ENCODE results near the gene LDB3. TPM values are rescaled to one million over a fixed set of nuclear protein-coding genes. Genes with fewer than 3 reads are reported as not detected.

LDB3 gene
- total RNA-seq, 2 donors from 2014 or later = not detected

DNA sequence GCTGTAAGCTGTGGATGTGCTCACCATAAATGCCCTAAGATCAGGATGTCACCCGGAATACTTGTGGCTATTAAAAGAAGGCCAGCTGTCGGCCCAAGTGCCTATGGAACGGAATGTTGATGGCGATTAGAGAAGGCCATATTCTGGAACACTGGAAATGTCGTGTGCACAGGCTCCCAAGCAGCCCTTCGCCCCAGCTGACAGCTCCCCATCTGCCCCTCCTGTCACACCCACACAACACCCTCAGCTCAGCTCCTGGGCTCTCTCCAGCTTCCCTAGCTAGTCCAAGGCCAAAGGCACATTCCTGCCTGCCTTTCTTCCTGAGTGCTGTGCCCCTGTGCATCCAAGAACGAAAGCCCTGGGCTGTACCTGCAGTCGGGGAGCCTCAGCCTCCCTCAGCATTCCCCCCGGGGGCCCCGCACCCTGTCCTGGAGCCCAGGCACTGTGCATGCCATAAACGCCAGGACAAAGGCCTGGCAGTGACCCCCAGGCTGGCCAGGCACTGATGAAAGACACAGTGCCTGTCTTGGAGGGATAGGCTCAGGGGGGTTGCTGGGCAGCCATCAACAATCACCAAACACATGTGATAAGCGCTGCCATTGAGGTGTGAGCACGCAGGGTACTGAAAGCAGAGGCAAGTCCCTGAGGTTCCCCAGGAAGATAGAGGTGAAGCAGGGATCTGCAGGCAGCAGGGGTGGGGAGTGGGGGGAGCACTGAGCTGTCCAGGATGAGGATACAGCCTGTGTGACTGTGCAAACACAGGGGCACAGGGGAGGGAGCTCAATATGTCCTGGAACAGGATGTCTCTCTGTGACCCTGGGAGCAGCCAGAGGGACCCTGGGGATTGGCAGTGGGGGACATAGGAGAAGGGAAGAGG is 3.7 kb upstream of the LDB3 start:
- H3K4me3 Mint-ChIP-seq = no peak overlapping the region
- ATAC-seq = no peak
- DNase-seq (ENCODE audit: low spot score) = no peak
- H3K27me3 Mint-ChIP-seq = no peaks in the 10 kb centered on the region
- no peaks in the 10 kb centered on the region for H3K4me1 Mint-ChIP-seq (ENCODE audit: low read depth in 2 of 2)
- H3K9me3 Mint-ChIP-seq = no peaks in the 10 kb centered on the region
- H3K36me3 Mint-ChIP-seq = no peaks in the 10 kb centered on the region
- no peak overlapping the region for H3K27ac Mint-ChIP-seq

DNA sequence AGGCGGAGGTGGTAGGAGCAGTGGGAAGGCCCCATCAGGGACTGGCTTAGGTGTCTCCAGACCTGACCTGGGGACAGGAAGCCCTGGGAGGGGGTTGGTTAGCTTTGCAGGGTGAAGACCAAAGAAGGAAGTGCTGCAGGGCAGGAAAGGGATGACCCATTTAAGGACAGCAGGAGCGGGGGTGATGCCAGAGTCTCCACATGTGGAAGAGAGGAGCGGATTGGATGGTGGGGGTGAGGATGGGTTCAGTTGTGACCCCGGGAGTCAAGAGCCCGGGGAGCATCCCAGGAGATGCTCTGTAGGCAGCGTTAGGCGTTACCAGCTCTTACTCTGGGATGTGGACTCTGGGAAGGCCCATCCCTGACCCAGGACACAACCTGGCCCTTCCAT is 3.1 kb upstream of the LDB3 start:
- no peaks in the 10 kb centered on the region for H3K27me3 Mint-ChIP-seq
- no peak overlapping the region for H3K4me3 Mint-ChIP-seq
- no peaks in the 10 kb centered on the region for H3K9me3 Mint-ChIP-seq
- DNase-seq (ENCODE audit: low spot score) (no peak), ATAC-seq (no peak)
- H3K27ac Mint-ChIP-seq = no peak overlapping the region
- H3K36me3 Mint-ChIP-seq = no peaks in the 10 kb centered on the region
- no peaks in the 10 kb centered on the region for H3K4me1 Mint-ChIP-seq (ENCODE audit: low read depth in 2 of 2)

DNA sequence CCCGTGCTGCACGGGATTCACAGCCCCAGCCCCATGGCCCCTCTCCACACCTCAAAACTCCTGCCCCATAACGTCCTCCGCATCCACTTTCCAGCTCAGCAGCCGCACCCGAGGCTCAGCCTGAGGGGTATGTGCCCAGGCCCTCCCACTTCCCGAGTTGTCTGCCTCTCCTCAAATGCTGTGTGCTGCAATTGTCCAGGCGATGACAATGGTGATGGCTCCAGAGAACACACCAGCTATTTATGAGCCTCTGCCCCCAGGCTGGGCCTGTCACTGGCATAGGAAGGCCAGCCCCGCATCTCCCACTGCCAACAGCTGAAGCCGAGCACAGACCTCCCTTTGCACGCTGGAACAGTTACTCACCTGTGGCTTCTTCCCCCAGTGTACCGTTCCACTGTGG is 2.4 kb upstream of the LDB3 start:
- no peak for ATAC-seq
- Mint-ChIP-seq H3K36me3 (no peaks in the 10 kb centered on the region), H3K4me3 (no peak overlapping the region), H3K9me3 (no peaks in the 10 kb centered on the region), H3K27ac (no peak overlapping the region), H3K27me3 (no peaks in the 10 kb centered on the region), H3K4me1 (ENCODE audit: low read depth in 2 of 2) (no peaks in the 10 kb centered on the region)
- no peak for DNase-seq (ENCODE audit: low spot score)

DNA sequence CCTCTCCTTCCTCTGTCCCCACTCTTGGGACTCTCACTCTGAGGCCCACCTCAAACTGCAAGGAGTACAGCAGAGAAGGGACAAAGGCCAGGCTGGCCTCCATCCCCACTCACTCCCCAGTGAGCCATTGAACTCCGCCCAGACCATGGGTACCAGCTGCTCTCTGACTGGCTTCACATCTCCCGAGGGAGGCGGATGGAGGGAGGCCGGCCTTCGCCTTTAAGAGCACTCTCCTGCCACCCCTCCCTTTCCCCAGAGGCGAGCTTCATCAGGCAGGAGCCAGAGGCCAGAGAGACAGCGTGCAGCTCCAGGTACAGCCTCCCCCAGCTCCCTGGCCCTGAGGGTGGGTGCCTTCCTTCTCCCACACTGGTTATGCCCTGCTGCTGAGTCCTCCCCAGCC is 1.8 kb upstream of the LDB3 start:
- no peak overlapping the region for H3K4me3 Mint-ChIP-seq
- H3K4me1 Mint-ChIP-seq (ENCODE audit: low read depth in 2 of 2) = no peaks in the 10 kb centered on the region
- H3K27ac Mint-ChIP-seq = no peak overlapping the region
- no peaks in the 10 kb centered on the region for H3K9me3 Mint-ChIP-seq
- no peaks in the 10 kb centered on the region for H3K36me3 Mint-ChIP-seq
- no peaks in the 10 kb centered on the region for H3K27me3 Mint-ChIP-seq
- DNase-seq (ENCODE audit: low spot score) (no peak), ATAC-seq (no peak)

DNA sequence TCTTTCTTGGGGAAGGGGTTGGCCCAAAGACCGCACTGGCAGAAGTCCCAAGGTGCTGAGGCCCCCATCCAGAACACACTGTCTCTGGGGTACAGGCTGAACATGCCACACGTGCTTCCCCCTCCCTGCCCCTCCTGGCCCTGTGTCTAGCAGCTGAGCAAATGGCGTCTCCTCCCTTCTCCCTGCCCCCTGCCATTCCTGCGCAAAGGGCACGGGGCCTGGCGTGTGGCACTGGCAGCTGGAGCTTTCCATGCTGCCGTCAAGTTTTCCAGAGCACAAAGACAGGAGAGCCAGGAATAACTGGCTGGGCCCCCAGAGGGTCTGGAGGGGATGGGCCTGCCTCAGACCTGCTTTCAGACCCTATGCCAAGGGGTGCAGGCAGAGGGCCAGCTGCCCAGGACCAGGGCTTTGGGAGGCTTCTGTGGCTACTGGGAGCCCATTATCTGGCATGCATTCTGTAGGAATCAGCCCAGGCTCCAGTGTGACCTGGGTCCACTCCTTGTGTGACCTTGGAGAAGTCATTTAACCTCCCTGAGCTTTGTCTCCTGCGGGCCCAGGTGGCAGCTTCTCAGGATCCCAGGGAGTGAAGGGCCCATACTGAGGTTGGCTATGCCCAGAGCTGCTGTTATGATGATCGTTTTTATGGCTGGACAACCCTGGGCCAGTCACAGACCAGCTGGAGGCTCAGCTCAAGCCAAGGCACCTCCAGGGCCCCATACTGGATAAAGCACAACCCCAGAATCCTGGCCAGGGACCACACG is 710 bp upstream of the LDB3 start:
- no peak overlapping the region for H3K4me3 Mint-ChIP-seq
- H3K36me3 Mint-ChIP-seq = no peaks in the 10 kb centered on the region
- no peaks in the 10 kb centered on the region for H3K9me3 Mint-ChIP-seq
- no peaks in the 10 kb centered on the region for H3K4me1 Mint-ChIP-seq (ENCODE audit: low read depth in 2 of 2)
- no peak for ATAC-seq
- H3K27me3 Mint-ChIP-seq = no peaks in the 10 kb centered on the region
- no peak overlapping the region for H3K27ac Mint-ChIP-seq
- no peak for DNase-seq (ENCODE audit: low spot score)

DNA sequence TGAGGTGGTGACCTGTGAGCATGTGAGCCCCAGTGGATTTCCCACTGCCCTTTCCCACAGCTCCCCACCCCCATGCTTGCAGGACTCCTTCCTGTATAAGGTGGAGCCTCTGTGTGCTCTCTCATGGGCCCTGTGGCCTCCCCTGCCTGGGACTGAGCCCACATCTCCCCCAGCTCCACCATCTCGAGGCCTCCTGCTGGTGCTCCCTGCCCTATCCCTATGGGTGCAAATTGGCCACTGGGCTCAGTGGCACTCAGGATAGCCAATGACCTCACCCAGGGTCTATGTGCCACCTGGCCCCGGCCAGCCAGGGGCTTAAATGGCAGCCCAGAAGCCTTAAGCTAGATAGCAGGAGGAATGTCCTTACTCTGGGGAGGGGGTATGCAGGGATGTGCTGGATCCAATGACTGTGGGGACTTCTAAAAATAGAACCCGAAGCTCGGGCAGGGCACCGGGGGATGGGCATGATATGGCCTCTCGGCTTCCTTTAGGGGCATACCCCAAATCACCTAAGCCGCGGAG is 2.0 kb downstream of the LDB3 start:
- ATAC-seq (no peak), DNase-seq (ENCODE audit: low spot score) (no peak)
- Mint-ChIP-seq H3K9me3 (no peaks in the 10 kb centered on the region), H3K36me3 (no peaks in the 10 kb centered on the region), H3K4me3 (no peak overlapping the region), H3K4me1 (ENCODE audit: low read depth in 2 of 2) (no peaks in the 10 kb centered on the region), H3K27me3 (no peaks in the 10 kb centered on the region), H3K27ac (no peak overlapping the region)

DNA sequence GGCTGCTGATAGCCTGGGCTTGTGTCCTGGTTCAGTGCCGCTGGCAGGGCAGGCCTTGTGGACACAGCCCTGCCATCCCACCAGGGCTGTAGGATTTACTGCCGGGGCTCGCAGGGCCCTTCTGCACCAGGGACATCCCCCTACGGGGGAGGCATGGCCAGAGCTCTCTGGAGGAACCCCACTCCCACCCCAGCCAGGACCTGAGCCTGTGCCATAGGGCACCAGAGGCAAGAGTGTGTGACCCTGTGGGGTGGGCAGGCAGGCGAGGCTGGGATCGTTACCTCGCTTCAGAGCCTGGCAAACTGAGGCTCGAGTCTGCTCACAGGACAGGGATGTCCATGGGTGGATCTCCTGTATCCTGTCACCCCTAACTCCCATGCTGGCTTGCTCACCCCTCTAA is 2.6 kb downstream of the LDB3 start:
- no peak overlapping the region for H3K27ac Mint-ChIP-seq
- no peaks in the 10 kb centered on the region for H3K4me1 Mint-ChIP-seq (ENCODE audit: low read depth in 2 of 2)
- no peak overlapping the region for H3K4me3 Mint-ChIP-seq
- H3K36me3 Mint-ChIP-seq = no peaks in the 10 kb centered on the region
- DNase-seq (ENCODE audit: low spot score) = no peak
- no peaks in the 10 kb centered on the region for H3K9me3 Mint-ChIP-seq
- no peaks in the 10 kb centered on the region for H3K27me3 Mint-ChIP-seq
- ATAC-seq = no peak

DNA sequence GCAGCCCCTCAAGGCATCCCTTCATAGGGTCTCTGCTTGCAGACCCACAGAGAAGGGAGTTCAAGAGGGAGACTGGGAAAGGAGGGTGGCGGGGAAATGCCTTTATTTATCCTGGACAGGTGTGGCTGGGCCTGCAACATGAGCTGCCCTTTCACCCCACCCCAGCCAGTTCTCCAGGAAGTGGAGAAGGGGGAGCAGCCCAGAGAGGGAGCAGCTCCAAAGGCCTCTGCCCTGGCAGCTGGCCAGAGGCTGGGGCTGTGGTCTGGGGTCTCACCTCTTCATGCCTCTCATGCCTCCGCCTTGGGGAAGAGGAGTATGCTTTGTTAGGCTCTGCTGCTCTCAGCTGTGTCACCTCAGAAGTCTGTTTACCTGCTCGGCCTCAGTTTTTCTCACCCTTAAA is 3.1 kb downstream of the LDB3 start:
- H3K4me1 Mint-ChIP-seq (ENCODE audit: low read depth in 2 of 2) = no peaks in the 10 kb centered on the region
- no peaks in the 10 kb centered on the region for H3K27me3 Mint-ChIP-seq
- ATAC-seq (no peak), DNase-seq (ENCODE audit: low spot score) (no peak)
- H3K4me3 Mint-ChIP-seq = no peak overlapping the region
- H3K9me3 Mint-ChIP-seq = no peaks in the 10 kb centered on the region
- H3K36me3 Mint-ChIP-seq = no peaks in the 10 kb centered on the region
- H3K27ac Mint-ChIP-seq = no peak overlapping the region

DNA sequence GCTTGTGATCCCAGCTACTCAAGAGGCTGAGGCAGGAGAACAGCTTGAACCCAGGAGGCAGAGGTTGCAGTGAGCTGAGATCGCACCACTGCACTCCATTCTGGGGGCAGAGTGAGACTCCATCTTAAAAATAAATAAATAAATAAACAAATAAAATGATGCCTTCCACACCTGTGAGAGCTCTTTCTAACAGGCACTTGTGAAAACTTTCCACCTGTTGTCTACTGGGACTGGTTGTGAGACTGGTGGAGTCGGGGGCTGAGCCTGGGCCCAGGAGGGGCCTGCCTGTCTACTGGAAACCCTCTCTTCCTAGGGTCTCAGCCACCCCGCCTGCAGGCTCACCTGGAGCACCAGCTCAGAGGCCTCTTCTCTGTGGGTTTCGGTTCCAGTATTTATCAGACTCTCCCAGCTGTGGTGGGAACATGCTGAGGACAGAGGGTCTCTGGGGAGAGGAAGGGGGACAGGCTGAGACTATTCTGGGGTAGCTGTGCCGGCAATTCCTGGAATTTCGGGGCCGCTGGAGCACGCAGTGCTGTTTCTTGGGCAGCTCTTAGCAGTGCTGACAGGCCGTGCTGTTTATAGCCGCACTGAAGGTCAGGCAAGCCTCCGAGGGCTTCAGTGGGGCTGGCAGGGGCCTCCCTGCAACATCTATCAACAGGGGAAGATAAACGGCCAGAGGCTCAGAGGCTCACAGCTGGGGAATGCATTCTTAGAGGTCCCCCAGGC is 3.8 kb downstream of the LDB3 start:
- Mint-ChIP-seq H3K4me1 (ENCODE audit: low read depth in 2 of 2) (no peaks in the 10 kb centered on the region), H3K9me3 (no peaks in the 10 kb centered on the region), H3K27ac (no peak overlapping the region), H3K36me3 (no peaks in the 10 kb centered on the region), H3K27me3 (no peaks in the 10 kb centered on the region), H3K4me3 (no peak overlapping the region)
- ATAC-seq = no peak
- DNase-seq (ENCODE audit: low spot score) = no peak

DNA sequence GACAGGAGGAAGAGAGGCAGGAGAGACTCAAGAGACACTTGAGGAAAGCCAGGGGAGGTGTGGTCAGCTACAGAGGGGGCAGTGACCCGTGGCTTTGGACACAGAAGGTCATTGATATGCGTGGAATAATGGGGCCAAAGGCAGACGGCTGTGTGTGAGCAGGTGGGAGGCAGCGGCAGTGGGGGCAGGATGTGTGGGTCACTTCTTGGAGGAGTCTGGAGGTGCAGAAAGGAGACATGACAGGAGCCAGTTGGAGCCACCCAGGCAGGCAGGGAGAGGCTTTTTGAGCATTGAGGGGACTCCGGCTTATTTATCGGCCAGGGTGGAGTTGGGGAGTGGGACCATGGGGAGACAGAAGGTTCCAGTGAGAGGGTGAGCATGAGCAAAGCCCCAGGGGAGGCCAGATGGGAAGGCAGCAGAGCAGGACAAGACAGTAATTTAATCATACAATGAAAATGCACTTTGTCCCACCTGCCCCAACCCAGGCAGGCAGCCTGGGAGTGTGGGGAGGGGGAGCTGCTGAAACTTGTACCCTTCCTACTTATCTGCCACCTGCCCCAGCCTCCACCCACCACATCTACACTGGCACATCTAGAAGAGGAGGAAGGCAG is 5.0 kb downstream of the LDB3 start:
- no peak overlapping the region for H3K27ac Mint-ChIP-seq
- no peak overlapping the region for H3K4me3 Mint-ChIP-seq
- ATAC-seq (no peak), DNase-seq (ENCODE audit: low spot score) (no peak)
- no peaks in the 10 kb centered on the region for H3K4me1 Mint-ChIP-seq (ENCODE audit: low read depth in 2 of 2)
- no peaks in the 10 kb centered on the region for H3K36me3 Mint-ChIP-seq
- H3K9me3 Mint-ChIP-seq = no peaks in the 10 kb centered on the region
- H3K27me3 Mint-ChIP-seq = no peaks in the 10 kb centered on the region

DNA sequence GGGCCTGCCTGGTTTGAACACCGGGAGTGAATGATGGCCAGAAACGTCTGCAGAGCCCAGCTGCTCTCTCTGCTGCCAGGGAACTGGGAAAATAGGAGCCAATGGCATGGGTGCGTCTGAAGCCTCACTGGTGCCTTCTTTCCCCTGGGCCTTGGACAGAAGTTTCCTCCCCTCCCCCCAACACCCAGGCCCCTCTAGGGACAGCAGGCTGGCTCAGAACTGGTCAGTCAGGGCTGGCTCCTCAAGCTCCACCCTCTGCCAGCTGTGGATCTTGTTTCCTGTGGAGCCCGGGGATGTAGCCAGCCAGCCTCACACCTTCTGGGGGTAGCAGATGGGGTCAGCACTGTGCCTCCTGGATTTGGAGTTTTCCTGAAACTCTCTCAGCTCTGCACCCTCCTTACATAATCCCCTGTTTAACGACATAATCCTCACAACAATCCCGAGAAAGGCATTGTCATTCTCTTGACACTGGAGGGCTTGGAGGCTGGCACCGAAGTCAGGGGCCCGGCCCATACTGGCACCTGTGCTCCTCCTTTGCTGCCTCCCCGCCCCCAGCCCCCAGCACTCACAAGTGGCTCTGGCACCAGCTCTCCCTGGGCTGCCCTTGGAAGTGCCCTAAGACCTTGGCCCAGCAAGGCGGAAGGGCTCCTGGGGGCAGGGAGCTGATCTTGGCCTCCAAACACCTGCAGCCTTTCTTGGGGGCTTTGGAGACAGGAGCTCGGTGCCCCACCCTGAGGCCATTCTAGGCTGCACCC is 5.7 kb downstream of the LDB3 start:
- Mint-ChIP-seq H3K4me1 (ENCODE audit: low read depth in 2 of 2) (no peaks in the 10 kb centered on the region), H3K27ac (no peak overlapping the region), H3K36me3 (no peaks in the 10 kb centered on the region), H3K4me3 (no peak overlapping the region), H3K9me3 (no peaks in the 10 kb centered on the region), H3K27me3 (no peaks in the 10 kb centered on the region)
- no peak for DNase-seq (ENCODE audit: low spot score)
- no peak for ATAC-seq

DNA sequence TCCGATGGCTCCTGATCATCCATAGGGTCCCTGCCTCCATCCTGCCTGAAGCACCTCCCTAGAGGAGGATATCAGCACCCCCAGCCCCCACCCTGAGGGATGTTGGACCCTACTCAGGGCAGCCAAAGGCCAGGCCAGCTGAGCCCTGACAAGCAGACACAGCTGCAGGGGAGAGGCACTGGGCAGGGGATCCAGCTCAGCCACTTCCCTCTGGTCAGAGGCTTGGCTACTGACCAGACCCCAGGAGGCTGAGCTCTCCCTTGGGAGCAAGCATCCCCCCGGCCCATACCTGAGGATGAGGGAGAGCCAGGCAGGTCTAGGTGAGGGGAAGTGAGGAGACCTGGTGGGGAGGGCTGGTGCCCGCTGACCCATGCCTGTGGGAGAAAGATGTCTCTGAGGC is 6.6 kb downstream of the LDB3 start:
- no peak for DNase-seq (ENCODE audit: low spot score)
- Mint-ChIP-seq H3K4me3 (no peak overlapping the region), H3K9me3 (no peaks in the 10 kb centered on the region), H3K27ac (no peak overlapping the region), H3K4me1 (ENCODE audit: low read depth in 2 of 2) (no peaks in the 10 kb centered on the region), H3K27me3 (no peaks in the 10 kb centered on the region), H3K36me3 (no peaks in the 10 kb centered on the region)
- ATAC-seq = peak in 1 of 2 donors; percentile 12

DNA sequence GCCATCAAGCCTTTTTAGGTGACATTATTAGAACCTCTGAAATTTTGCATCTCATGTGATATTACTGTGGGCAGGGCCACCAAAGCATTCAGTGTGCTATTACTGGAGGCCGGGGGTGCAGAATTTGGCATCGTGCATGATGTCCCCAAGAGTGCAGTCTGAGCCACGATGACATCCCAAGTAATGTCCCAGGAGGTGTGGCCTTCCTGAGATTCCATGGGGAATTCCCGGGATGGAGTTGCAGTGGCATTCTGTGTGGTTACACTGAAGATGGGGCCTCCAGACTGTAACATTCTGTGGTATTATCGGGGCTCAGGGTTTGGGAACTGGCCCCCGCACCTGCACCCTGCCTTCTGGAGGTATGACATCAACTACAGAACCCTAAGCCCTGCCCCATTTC is 9.1 kb downstream of the LDB3 start:
- no peak for ATAC-seq

More for the DNA sequence above, 9.1 kb downstream of the LDB3 start:
- Mint-ChIP-seq H3K27me3 (no peaks in the 10 kb centered on the region), H3K27ac (no peak overlapping the region), H3K4me3 (no peak overlapping the region), H3K9me3 (no peaks in the 10 kb centered on the region), H3K4me1 (ENCODE audit: low read depth in 2 of 2) (no peaks in the 10 kb centered on the region), H3K36me3 (no peaks in the 10 kb centered on the region)
- no peak for DNase-seq (ENCODE audit: low spot score)

Measured in natural killer cell treated with Interleukin-12 subunit alpha and Interleukin-12 subunit beta and Interleukin-15 and Interleukin-18, amount 100 ng/mL, for 72 hours (primary cell).